DMS153 (cell line): ENCODE measurements around the gene SPHK2.
"Not testable (repeated sequence)": the region's sequence is repeated elsewhere in the genome, so short reads cannot be mapped to it uniquely, and the experiment has no call there.

ENCODE experiments used
- DNase-seq: peaks from one replicate; lab custom pipeline; 2025; lab: John Stamatoyannopoulos, UW

SPHK2 gene

GRCh38 chr19:48624067-48624594 lies 4.8 kb downstream of the SPHK2 start:
- DNase-seq: peak; percentile 96

GRCh38 chr19:48624791-48625723 lies 5.8 kb downstream of the SPHK2 start:
- no peak for DNase-seq

- DNase-seq: no peak
Measured at GRCh38 chr19:48625891-48626327, 6.6 kb downstream of the SPHK2 start.

GRCh38 chr19:48627201-48627864 lies 8.0 kb downstream of the SPHK2 start:
- DNase-seq: no peak

- DNase-seq: no peak
Measured at GRCh38 chr19:48627865-48628314, 8.6 kb downstream of the SPHK2 start.

GRCh38 chr19:48628486-48629296 lies 9.4 kb downstream of the SPHK2 start:
- no peak for DNase-seq

- no peak for DNase-seq
Measured at GRCh38 chr19:48629297-48629598, 9.9 kb downstream of the SPHK2 start.

GRCh38 chr19:48629599-48630295 lies 10.4 kb downstream of the SPHK2 start:
- DNase-seq: peak; percentile 95

- no peak for DNase-seq
Measured at GRCh38 chr19:48630296-48631063, 11.2 kb downstream of the SPHK2 start.

- DNase-seq: no peak
Measured at GRCh38 chr19:48631225-48631624, 11.9 kb downstream of the SPHK2 start.

- DNase-seq: not testable (repeated sequence)
Measured at GRCh38 chr19:48632286-48632685, 13.0 kb downstream of the SPHK2 start.

- DNase-seq: no peak
Measured at GRCh38 chr19:48632692-48633147, 13.4 kb downstream of the SPHK2 start.

- no peak for DNase-seq
Measured at GRCh38 chr19:48633148-48634035, 14.1 kb downstream of the SPHK2 start.

- no peak for DNase-seq
Measured at GRCh38 chr19:48634036-48634342, 14.7 kb downstream of the SPHK2 start.

- DNase-seq: peak; percentile 90
Measured at GRCh38 chr19:48634424-48635262, 15.3 kb downstream of the SPHK2 start.

- peak; percentile 47 for DNase-seq
Measured at GRCh38 chr19:48635263-48635965, 16.1 kb downstream of the SPHK2 start.

- DNase-seq: no peak
Measured at GRCh38 chr19:48635966-48636858, 16.9 kb downstream of the SPHK2 start.
